ENCODE measurements around the gene FAM170B.

FAM170B gene

GRCh38 chr10:49179699-49180443 lies 46.0 kb upstream of the FAM170B start:
- Histone ChIP-seq H3K4me3 (ENCODE audit: low read depth, low read length, poor library complexity, severe bottlenecking) (no peak overlapping the region), H3K9me2 (ENCODE audit: low read depth, low read length) (no peaks in the 10 kb centered on the region), H2AFZ (ENCODE audit: low read length) (no peak overlapping the region), H4K20me1 (ENCODE audit: insufficient read depth, low read length) (no peaks in the 10 kb centered on the region), H3K4me2 (ENCODE audit: low read length) (no peak overlapping the region), H3K36me3 (ENCODE audit: insufficient read depth, low read length) (no peaks in the 10 kb centered on the region), H3F3A (ENCODE audit: insufficient read depth, low read length) (no peaks in the 10 kb centered on the region), H3K27me3 (ENCODE audit: insufficient read depth, low read length) (no peaks in the 10 kb centered on the region), H3K4me1 (ENCODE audit: insufficient read depth, low read length, severe bottlenecking) (no peaks in the 10 kb centered on the region), H3K9me3 (ENCODE audit: low read length) (no peaks in the 10 kb centered on the region), H3K79me2 (ENCODE audit: insufficient read depth, low read length) (no peaks in the 10 kb centered on the region), H3K9ac (ENCODE audit: low read length) (no peak overlapping the region), H3K27ac (ENCODE audit: low read depth, low read length, poor library complexity, severe bottlenecking) (no peak overlapping the region)
- no peak for TF ChIP-seq CTCF (IDR thresholded peaks at IDR 0.05; ENCODE audit: low read length)
- TF ChIP-seq EZH2 (IDR thresholded peaks at IDR 0.05; ENCODE audit: borderline replicate concordance, low read length) = no peak

- no peak overlapping the region for H3K4me2 ChIP-seq (ENCODE audit: low read length)
Measured at GRCh38 chr10:49178489-49179471, 45.0 kb upstream of the FAM170B start.

More at GRCh38 chr10:49178489-49179471, 45.0 kb upstream of the FAM170B start:
- H3K4me3 ChIP-seq (ENCODE audit: low read depth, low read length, poor library complexity, severe bottlenecking) = no peak overlapping the region
- TF ChIP-seq CTCF (IDR thresholded peaks at IDR 0.05; ENCODE audit: low read length) (no peak), EZH2 (IDR thresholded peaks at IDR 0.05; ENCODE audit: borderline replicate concordance, low read length) (no peak)
- H2AFZ ChIP-seq (ENCODE audit: low read length) = no peak overlapping the region
- H3K79me2 ChIP-seq (ENCODE audit: insufficient read depth, low read length) = no peaks in the 10 kb centered on the region
- no peaks in the 10 kb centered on the region for H4K20me1 ChIP-seq (ENCODE audit: insufficient read depth, low read length)
- H3K9me2 ChIP-seq (ENCODE audit: low read depth, low read length) = no peaks in the 10 kb centered on the region
- H3K27me3 ChIP-seq (ENCODE audit: insufficient read depth, low read length) = no peaks in the 10 kb centered on the region
- H3F3A ChIP-seq (ENCODE audit: insufficient read depth, low read length) = no peaks in the 10 kb centered on the region
- H3K9ac ChIP-seq (ENCODE audit: low read length) = no peak overlapping the region
- no peaks in the 10 kb centered on the region for H3K9me3 ChIP-seq (ENCODE audit: low read length)
- no peak overlapping the region for H3K27ac ChIP-seq (ENCODE audit: low read depth, low read length, poor library complexity, severe bottlenecking)
- H3K36me3 ChIP-seq (ENCODE audit: insufficient read depth, low read length) = no peaks in the 10 kb centered on the region
- no peaks in the 10 kb centered on the region for H3K4me1 ChIP-seq (ENCODE audit: insufficient read depth, low read length, severe bottlenecking)

All from OCI-LY1 (cell line).